WERI-Rb-1 (cell line): Measurements from ENCODE around the gene PIP.
"Not testable (repeated sequence)": the region's sequence is repeated elsewhere in the genome, so short reads cannot be mapped to it uniquely, and the experiment has no call there.

Experiments
- DNase-seq: peaks from one replicate; pipeline ENCODE4 v3.0.0-alpha.2; 2020
- H3K27ac ChIP-seq: fragments of 250-450 bp; sonication (Bioruptor Pico); 2 replicates; pipeline ENCODE4 v1.5.1; 2020; ENCODE audit warnings: mild to moderate bottlenecking, moderate library complexity
- H3K27me3 ChIP-seq: fragments of 250-450 bp; sonication (Bioruptor Pico); 2 replicates; pipeline ENCODE4 v1.5.1; 2021; ENCODE audit warnings: mild to moderate bottlenecking, low read depth, moderate library complexity; ENCODE audit not compliant: insufficient read depth, severe bottlenecking
- H3K36me3 ChIP-seq: fragments of 250-450 bp; sonication (Bioruptor Pico); 2 replicates; pipeline ENCODE4 v1.5.1; 2020; ENCODE audit warnings: mild to moderate bottlenecking, moderate library complexity
- H3K4me3 ChIP-seq: 2 replicates; pipeline ENCODE4 v1.5.1; 2011; ENCODE audit warnings: low read depth, mild to moderate bottlenecking, control low read depth, low read length
- H3K9me3 ChIP-seq: fragments of 250-450 bp; sonication (Bioruptor Pico); 2 replicates; pipeline ENCODE4 v1.5.1; 2021; ENCODE audit warnings: mild to moderate bottlenecking, moderate library complexity; ENCODE audit not compliant: severe bottlenecking
- TF ChIP-seq, protein P1 (sequence below): IDR thresholded peaks from 2 replicates; pipeline ENCODE4 v1.5.1; 2011; ENCODE audit warnings: low read depth, mild to moderate bottlenecking, control low read depth, inconsistent platforms, low read length

PIP gene

GRCh38 chr7:143117395-143117794 is 14.5 kb upstream of the PIP start:
- H3K9me3 ChIP-seq: no peaks in the 10 kb centered on the region
- DNase-seq: no peak
- no peak overlapping the region for H3K4me3 ChIP-seq
- TF ChIP-seq, protein P1, sequence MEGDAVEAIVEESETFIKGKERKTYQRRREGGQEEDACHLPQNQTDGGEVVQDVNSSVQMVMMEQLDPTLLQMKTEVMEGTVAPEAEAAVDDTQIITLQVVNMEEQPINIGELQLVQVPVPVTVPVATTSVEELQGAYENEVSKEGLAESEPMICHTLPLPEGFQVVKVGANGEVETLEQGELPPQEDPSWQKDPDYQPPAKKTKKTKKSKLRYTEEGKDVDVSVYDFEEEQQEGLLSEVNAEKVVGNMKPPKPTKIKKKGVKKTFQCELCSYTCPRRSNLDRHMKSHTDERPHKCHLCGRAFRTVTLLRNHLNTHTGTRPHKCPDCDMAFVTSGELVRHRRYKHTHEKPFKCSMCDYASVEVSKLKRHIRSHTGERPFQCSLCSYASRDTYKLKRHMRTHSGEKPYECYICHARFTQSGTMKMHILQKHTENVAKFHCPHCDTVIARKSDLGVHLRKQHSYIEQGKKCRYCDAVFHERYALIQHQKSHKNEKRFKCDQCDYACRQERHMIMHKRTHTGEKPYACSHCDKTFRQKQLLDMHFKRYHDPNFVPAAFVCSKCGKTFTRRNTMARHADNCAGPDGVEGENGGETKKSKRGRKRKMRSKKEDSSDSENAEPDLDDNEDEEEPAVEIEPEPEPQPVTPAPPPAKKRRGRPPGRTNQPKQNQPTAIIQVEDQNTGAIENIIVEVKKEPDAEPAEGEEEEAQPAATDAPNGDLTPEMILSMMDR: no peak
- no peaks in the 10 kb centered on the region for H3K27me3 ChIP-seq
- H3K27ac ChIP-seq: no peak overlapping the region
- H3K36me3 ChIP-seq: no peaks in the 10 kb centered on the region

GRCh38 chr7:143120691-143121405 is 11.0 kb upstream of the PIP start:
- Histone ChIP-seq H3K27me3 (no peaks in the 10 kb centered on the region), H3K4me3 (no peak overlapping the region), H3K36me3 (no peaks in the 10 kb centered on the region), H3K9me3 (peaks cover 9% of the 10 kb centered on the region), H3K27ac (no peak overlapping the region)
- TF ChIP-seq, protein P1: no peak
- no peak for DNase-seq

- not testable (repeated sequence) for H3K27me3 ChIP-seq, H3K27ac ChIP-seq, H3K9me3 ChIP-seq, H3K4me3 ChIP-seq, DNase-seq, H3K36me3 ChIP-seq
These were observed 8.6 kb upstream of the PIP start for GRCh38 chr7:143123326-143123725.

- Histone ChIP-seq H3K27ac (no peak overlapping the region), H3K27me3 (no peaks in the 10 kb centered on the region), H3K9me3 (peaks cover 9% of the 10 kb centered on the region), H3K4me3 (no peak overlapping the region), H3K36me3 (no peaks in the 10 kb centered on the region)
- no peak for DNase-seq
- TF ChIP-seq, protein P1: no peak
These were observed 5.7 kb upstream of the PIP start for GRCh38 chr7:143126146-143126545.

DNA sequence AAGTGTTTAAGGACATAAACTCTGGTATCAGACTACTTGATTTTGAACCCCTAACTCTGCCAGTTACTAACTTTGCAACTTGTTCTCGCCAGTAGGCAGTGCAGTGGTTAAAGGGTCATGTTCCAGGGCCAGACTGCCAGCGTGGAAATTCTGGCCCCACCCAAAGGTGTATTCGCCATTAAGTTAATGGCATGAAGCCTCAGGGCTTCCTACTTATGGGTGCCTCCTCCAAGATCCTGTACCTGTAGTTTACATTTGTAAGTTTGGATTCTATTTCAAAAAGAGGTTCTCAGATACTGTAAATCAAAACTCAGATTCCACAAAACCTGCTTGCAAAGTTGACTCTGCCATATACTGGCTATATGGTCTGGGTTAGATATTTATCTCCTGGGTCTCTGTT is 2.8 kb upstream of the PIP start:
- TF ChIP-seq, protein P1: no peak
- Histone ChIP-seq H3K9me3 (peaks cover 2% of the 10 kb centered on the region), H3K36me3 (no peaks in the 10 kb centered on the region), H3K27ac (no peak overlapping the region), H3K27me3 (no peaks in the 10 kb centered on the region), H3K4me3 (no peak overlapping the region)
- DNase-seq: no peak

GRCh38 chr7:143129477-143129876 is 2.4 kb upstream of the PIP start:
- no peaks in the 10 kb centered on the region for H3K36me3 ChIP-seq
- TF ChIP-seq, protein P1: no peak
- H3K9me3 ChIP-seq: peaks cover 2% of the 10 kb centered on the region
- no peak overlapping the region for H3K27ac ChIP-seq
- H3K27me3 ChIP-seq: no peaks in the 10 kb centered on the region
- no peak overlapping the region for H3K4me3 ChIP-seq
- DNase-seq: no peak
